Measurements from ENCODE around the gene GKN1. TPM values are rescaled to one million over a fixed set of nuclear protein-coding genes. Genes with fewer than 3 reads are reported as not detected.
"Not testable (repeated sequence)": the region's sequence is repeated elsewhere in the genome, so short reads cannot be mapped to it uniquely, and the experiment has no call there.

GKN1 gene, protein sequence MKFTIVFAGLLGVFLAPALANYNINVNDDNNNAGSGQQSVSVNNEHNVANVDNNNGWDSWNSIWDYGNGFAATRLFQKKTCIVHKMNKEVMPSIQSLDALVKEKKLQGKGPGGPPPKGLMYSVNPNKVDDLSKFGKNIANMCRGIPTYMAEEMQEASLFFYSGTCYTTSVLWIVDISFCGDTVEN
- total RNA-seq (2014; rRNA removed; shearing (Covaris generic)): not detected in 2 replicates

DNA sequence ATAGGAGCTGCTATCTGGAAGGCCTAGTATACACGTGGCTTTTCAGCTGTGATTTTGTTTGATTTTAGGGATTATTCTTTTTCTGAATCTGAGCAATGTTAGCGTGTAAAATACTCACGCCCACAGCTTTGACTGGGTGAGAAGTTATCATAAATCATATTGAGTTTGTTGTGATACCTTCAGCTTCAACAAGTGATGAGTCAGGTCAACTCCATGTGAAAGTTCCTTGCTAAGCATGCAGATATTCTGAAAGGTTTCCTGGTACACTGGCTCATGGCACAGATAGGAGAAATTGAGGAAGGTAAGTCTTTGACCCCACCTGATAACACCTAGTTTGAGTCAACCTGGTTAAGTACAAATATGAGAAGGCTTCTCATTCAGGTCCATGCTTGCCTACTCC is at the start of gene GKN1:
GKN1 (plus strand) TSS at position 386 of the 400 bp plus-strand sequence. CDS start 42 bp downstream, outside the sequence.
- no peak for DNase-seq (ENCODE audit: low spot score)

DNA sequence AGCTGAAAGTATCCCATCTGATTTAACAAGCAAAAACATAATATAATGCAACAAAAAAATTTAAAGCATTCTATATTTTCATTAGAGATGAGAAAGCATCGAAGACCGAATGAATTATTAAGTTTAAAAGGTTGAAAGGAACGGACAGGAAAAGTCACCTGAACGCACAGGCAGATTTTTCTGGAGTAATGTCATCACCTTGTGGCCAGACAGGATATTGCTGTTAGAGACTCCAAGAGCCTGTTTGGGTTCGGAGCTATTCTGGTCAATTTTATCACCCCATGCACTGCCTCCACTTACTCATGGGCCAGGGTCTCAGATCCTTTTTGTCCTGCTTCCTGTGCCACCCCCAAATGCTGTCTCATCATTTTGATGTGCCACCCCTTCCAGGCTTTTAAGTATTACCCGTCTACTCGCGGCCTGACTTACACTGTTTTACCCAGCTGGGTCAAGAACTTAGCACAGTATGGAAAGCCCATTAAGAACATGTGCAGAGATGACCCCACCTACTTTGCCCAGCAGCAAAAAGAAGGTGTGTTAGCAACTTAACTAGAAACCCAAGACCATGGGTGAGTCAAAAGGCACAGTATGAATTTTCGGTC is 49.0 kb upstream of the GKN1 start:
- peak; percentile 65 for DNase-seq (ENCODE audit: low spot score)

DNA sequence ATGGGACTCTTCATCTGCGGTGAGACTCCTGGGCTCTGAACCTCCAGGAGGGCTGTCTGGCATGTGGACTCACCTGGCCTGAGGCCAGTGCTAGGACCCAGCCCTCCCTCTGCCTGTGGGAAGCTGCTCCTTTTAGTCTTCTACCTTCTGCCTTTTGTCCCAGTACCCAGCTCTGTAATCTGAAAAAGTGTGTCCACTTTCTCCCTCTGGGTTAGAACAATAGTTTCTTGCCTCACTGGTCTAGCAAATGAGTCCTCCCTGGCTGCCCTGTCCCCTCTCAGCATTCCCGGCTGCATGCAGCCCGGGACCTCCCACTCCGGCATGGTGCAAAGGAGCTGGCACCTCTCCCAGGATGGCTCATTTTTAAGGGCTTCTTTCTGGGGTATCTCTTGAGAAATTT is 47.6 kb upstream of the GKN1 start:
- peak; percentile 49 for DNase-seq (ENCODE audit: low spot score)

DNA sequence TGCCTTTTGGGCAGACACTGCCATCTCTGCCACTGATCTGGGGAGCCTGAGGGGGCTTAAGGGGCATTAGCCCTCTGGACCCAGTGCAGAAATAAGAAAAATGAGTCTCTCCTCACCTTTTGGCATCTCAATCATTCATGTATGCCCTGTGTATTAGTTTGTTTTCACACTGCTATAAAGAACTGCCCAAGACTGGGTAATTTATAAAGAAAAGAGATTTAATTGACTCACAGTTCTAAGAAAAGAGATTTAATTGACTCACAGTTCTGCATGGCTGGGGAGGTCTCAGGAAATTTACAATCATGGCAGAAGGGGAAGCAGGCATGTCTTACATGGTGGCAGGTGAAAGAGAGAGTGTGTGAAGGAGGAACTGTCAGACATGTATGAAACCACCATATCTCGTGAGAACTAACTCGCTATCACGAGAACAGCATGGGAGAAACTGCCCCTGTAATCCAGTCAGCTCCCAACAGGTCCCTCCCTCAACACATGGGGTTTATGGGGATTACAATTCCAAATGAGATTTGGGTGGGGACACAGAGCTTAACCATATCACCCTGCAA is 43.2 kb upstream of the GKN1 start:
- no peak for DNase-seq (ENCODE audit: low spot score)

DNA sequence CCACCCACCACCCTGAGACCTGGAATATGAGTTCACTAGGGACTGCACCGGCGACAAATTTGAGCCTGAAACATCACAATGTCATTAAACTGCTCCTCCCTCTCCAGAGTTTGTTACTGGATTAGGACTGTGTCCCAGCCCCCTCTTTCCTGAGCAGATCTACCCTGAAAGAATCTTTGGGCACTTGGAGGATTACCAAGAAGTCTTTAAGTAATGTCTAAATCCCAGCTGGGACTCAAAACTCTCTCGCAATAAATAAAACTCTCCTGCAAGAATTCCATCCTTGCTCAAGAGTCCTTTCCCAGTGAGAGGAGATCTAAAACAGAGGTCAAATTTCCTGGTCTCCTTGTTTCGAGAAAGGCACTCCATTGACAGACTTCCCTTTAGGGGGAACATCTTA is 42.6 kb upstream of the GKN1 start:
- no peak for DNase-seq (ENCODE audit: low spot score)

DNA sequence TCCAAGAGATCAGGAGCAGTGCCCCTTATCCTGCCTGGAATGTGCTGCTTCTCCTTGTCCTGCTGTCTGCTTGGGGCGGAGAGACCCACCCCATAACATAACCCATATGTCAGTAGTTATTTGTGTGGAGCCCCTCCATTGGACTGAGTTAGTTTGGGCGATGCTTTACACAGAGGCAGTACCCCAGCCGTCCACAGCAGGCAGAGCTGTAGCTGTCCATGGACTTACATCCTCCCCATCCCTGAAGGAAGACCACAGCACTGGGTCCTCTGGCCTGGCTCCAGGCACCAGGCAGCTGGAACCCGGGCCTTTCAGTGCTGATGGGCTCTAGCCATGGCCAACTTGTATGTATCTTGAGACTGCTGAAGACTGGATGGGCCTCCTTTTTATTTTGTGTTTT is 42.0 kb upstream of the GKN1 start:
- DNase-seq (ENCODE audit: low spot score): no peak

DNA sequence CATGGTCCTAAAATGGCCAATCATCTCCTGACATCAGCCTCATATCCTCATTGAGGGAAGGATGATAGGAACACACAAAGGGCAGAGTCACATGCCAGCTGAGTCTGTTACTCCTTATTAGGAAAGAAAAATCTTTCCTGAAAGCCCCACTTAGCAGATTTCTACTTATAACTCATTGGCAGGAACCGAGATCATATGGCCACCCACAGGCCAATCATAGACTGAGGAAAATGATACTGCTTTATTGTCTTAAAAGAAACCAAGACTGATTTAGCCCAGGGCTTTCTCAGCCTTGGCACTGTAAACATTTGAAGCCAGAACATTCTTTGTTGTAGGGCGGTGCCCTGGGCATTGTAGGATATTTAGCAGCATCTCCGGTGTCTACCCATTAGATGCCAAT is 40.4 kb upstream of the GKN1 start:
- no peak for DNase-seq (ENCODE audit: low spot score)

DNA sequence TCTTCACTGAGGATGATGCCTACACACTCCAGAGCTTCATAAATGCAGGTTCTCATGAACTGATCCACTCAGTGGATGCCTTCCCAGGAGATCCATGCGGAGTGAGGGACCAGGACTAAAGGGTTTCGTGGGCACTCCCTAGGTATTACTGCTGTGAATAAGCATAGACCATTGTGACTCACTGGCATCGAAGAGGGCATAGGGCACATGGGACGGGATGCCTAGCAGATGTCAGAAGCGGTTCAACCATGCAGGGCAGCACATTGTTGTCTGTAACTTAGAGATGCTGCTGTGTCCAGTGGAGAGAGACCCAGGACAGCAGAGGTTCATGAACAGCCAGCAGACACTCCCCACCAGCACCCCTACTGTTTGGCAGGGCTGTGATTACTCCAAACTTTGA is 39.0 kb upstream of the GKN1 start:
- DNase-seq (ENCODE audit: low spot score): no peak

DNA sequence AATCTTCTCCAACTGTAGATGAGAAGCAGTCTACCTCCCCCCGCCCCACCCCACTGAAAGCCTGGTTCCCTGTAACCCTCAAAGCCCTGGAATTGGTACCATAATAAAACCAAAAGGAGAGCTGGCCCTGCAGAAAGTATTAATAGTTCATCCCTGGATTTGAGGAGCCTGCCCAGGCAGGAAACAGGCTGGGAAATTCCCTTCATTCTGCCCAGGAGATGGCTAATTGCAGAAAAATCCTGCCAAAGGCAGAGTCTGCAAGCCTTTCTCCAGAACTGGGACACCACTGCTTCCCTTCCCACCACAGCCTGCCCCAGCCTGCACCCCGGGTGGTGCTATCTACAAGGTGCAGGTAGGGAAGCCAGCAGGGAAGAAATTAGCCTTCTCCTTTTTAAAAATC is 38.0 kb upstream of the GKN1 start:
- DNase-seq (ENCODE audit: low spot score): peak; percentile 76

DNA sequence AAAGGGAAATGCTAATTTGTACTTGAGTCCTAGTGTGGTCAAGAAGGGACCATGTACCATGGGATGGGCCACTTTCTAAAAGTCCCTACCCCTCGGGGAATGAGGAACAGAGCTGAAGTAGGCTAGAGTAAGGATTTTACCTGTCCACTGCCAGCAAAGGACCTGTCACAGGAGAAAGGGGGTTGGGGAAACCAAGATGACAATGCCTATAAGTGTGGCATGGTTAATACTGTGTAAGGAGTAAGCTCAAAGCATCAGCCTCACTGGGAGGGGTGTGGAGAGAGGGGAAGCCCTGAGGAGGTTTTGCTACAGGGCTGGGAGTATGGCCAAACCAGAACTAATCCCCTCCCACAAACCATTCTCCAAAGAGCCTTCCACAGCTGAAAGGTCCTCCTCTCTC is 37.5 kb upstream of the GKN1 start:
- DNase-seq (ENCODE audit: low spot score): peak; percentile 49

DNA sequence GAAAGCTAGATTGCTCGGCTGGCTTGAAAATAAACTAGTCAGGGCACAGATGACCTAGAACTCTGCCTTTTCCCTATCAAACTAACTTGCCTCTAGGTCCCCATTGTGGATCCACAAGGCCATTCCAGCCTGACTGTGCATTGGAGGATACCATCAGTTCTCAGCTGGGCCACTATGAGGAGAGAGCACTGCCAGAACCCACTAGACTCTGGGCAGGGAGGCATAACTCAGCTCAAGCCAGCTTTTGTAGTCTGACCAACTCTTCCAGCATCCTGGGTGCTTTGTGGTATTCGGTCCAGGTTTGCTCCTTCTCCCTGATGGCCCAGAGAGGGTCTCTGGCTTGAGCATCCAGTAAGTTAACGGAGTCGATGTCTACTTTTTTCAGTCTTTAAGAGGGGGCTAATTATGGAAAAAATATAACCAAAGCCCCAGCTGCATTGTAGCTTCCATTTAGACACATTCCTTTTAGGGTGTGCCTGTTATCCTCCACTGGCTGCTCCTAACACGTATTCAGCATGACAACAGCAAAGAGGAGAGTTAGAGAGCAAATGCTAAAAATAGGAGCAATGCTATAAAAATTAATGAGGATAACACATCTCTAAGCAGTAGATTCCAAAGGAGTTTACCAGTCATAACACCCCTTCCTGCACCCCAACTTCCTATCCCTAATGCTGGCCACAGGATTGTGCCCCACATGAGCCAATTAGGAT is 36.9 kb upstream of the GKN1 start:
- DNase-seq (ENCODE audit: low spot score): peak; percentile 18

DNA sequence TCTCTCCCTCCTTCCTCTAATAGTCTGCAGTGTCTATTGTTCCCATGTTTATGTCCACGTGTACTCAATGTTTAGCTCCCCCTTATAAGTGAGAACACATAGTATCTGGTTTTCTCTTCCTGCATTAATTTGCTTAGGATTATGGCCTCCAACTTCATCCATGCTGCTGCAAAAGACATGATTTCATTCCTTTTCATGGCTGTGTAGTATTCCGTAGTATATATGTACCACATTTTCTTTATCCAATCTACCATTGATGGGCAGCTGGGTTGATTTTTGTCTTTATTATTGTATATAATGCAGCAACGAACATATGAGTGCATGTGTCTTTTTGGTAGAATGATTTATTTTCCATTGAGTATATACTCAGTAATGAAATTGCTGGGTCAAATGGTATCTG is 35.5 kb upstream of the GKN1 start:
- DNase-seq (ENCODE audit: low spot score): no peak

DNA sequence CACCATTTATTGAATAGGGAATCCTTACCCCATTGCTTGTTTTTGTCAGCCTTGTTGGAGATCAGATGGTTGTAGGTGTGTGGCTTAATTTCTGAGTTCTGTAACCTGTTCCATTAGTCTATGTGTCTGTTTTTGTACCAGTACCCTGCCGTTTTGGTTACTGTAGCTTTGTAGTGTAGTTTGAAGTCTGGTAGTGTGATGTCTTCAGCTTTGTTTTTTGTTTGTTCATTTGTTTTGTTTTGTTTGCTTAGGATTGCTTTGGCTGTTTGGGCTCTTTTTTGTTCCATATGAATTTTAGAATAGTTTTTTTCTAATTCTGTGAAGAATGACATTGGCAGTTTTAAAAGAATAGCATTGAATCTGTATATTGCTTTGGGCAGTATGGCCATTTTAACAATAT is 34.5 kb upstream of the GKN1 start:
- DNase-seq (ENCODE audit: low spot score): no peak

DNA sequence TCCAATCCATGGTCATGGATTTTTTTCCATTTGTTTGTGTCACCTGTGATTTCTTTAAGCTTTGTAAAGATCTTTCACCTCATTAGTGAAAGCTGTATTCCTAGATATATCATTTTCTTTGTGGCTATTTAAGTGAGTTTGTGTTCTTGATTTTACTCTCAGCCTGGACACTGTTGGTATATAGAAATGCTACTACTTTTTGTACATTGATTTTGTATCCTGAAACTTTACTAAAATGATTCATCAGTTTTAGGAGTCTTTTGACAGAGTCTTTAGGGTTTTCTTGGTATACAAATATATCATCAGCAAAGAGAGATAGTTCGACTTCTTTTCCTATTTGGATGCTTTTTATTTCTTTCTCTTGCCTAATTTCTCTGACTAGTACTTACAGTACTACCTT is 34.1 kb upstream of the GKN1 start:
- no peak for DNase-seq (ENCODE audit: low spot score)

DNA sequence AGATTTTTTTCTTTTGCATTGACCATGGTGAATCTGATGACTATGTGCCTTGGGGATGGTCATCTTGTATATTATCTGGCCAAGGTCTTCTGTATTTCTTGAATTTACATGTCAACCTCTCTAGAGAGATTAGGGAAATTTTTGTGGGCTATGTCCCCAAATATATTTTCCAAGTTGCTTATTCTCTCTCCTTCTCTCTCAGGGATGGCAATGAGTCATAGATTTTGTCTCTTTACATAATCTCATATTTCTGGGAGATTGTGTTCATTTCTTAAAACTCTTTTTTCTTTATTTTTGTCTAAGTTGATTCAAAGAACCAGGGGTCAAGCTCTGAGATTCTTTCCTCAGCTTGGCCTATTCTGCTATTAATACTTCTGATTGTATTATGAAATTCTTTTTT is 31.6 kb upstream of the GKN1 start:
- DNase-seq (ENCODE audit: low spot score): no peak

DNA sequence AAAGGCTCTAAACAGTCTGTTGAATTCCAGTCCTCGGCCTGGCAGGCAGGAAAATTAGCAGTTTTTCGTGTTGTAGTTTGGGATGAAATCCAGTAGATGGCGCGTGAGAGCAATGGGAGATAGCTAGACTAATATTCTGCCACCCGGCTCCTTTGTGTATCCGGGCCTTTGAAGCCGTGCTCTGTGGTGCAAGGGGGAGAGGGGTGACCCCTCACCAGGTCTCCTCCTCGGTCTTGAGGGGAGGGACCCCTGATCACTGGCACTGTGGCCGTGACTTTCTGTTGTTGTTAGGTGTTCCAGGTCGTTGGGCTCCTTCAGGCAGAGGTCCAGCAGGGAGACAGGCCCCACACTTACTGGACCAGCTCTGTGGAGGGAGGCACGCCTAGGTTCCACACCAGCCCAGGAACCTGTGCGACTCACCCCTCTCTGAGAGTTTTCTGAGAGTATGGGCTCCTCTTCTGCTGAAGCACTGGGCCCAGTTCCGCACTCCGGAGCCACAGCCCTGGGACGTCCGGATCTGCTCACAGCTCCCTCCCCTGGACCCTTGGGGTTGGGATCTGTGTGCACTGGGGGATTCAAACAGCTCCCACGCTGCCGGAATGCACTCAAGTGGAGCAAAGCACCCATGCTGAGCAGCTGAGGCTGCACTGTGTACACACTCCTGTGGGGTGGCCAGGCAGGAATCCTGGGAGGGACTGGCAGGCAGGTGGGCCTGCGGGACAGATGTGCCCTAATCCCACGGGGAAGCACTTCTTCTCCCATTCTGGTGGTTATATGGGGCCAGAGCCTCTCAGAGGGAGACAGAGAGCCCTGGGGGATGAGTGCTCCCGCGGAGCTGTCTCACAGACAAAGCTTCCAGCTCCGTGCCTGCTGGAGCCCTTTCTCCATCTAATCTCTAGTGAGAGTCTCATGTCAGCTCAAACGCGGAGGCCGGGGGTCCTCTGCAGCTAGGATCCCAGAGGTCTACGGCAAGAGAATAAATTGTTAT is 30.6 kb upstream of the GKN1 start:
- peak; percentile 74 for DNase-seq (ENCODE audit: low spot score)

DNA sequence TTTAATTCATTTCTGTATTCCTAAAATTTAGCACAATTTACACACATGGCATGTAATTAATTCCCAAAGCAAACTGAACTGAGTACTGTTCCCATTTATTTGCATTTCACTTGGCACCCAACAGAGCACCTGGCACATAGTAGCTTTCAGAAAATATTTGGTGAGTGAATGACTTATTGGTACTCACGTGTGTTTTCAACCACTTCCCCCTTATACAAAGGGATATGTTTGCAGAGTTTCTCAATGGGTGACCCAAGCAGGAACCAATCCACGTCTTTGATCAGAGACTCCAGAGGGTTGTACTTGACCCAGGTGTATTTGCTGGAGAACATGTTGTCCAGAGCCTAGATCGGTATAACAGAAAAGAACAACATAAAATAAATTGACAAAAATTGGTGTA is 28.3 kb upstream of the GKN1 start:
- DNase-seq (ENCODE audit: low spot score): no peak

DNA sequence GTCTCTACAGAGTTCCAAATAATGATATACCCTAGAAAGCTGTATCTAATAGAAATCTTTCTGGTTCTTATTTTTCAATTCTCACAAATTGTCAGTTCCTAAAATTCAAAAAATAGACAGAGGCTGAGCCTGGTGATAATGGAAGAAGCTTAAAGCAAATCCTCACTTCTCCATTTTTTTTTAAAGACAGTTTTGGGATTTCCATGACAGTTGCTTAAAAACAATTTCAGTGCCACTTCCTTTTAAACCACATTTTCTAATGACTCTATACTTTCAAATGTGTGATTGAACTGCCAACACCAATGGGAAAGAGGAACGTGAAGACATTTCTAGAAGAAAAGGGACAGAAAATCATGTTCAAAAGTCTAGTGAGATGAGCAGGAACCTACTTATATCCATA is 25.7 kb upstream of the GKN1 start:
- DNase-seq (ENCODE audit: low spot score): no peak

DNA sequence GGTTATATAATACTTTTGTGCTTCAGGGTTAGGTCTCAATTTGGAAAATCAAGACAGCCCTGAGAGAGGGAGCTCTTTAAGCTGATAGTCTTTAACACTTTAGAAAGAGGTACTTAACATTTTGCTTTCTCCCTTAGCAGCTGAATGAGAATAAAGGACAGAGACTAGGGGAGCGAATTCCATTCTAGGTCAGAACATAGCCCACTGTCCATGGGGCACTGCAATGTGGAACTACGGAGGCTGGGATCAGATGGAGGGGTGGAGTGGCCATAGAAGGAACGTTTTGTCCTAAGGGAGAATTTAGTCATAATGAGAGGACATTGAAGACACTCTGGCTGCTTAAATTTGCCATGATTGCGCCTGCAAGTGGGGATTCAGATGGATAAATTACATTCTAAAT is 22.5 kb upstream of the GKN1 start:
- DNase-seq (ENCODE audit: low spot score): no peak

DNA sequence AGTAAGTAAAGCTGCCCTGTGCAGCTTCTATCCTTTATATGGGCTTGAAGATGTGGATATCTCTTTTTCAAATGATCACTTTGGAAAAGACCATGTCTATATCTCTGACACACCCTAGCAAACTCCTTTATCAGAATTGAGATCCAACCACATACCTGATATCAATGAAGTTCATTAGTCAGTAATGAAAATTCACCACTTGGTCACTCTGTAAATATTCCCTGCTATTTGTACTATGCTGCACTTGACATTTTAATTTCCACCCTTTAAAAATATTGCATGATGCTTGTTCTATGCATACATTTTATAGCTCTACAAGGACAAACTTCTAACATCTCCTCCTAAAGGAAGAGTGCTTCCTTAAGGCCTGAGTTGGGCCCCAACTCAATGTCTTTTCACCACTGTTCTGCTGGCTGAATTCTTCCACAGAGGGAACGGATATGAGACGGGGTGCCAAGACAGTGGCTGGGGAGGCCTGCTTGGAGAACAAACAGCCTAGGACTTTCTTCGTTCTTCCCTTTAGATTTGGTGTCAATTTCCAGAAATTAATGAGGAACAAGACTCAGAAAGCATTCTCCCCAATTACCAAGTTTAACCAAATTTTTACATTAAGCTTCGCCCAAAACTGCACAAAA is 21.4 kb upstream of the GKN1 start, which contains the start of gene GKN2:
GKN2 (minus strand) TSS at position 7 of the 635 bp plus-strand sequence. CDS start 32 bp downstream, outside the sequence.
- DNase-seq (ENCODE audit: low spot score): no peak

DNA sequence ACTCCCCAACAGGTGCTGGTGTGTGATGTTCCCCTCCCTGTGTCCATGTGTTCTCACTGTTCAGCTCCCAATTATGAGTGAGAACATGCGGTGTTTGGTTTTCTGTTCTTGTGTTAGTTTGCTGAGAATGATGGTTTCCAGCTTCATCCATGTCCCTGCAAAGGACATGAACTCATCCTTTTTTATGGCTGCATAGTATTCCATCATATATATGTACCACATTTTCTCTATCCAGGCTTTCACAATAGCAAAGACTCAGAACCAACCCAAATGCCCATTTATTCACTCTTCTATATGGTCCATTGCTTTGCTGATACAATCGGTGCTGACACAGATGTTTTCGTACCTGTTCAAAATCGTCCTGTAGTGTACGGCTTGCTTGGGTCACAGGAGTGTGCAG is 19.0 kb upstream of the GKN1 start:
- DNase-seq (ENCODE audit: low spot score): not testable (repeated sequence)
